HG02973 (cell line): ENCODE data around the gene ABCD1.

Experiments
- ATAC-seq: cut with Tn5 transposase; IDR thresholded peaks from one replicate; pipeline ENCODE4 v1.9.1; 2021; ENCODE audit warnings: moderate library complexity; ENCODE audit not compliant: unreplicated experiment

The ABCD1 gene

DNA sequence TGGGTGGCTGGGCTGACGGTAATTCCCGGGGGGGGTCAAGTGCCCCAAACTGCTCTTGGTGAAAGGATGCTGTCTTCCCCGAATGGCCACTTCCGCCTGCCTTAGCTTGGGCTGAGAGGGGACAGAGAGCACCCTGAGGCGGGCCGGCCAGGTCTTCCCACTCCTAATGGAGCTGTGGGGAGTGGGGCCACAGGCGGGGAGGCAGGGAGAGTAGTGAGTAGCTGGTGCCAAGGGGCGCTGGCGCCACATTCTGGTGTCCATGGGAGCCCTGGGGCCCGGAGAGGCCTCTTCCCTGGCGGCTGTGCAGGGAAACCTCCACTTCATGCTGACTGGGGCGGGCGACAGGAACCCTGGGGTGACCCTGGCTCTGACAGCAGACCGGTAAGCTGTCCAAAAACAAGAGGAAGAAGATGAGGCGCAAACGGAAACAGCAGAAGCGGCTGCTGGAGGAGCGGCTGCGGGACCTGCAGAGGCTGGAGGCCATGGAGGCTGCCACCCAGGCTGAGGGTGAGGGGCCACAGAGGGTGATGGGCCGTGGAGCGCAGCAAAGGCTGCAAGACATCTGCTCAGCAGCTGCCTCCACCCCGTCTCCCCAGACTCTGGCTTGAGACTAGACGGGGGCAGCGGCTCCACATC, 58.8 kb downstream of the ABCD1 start:
- ATAC-seq = no peak

DNA sequence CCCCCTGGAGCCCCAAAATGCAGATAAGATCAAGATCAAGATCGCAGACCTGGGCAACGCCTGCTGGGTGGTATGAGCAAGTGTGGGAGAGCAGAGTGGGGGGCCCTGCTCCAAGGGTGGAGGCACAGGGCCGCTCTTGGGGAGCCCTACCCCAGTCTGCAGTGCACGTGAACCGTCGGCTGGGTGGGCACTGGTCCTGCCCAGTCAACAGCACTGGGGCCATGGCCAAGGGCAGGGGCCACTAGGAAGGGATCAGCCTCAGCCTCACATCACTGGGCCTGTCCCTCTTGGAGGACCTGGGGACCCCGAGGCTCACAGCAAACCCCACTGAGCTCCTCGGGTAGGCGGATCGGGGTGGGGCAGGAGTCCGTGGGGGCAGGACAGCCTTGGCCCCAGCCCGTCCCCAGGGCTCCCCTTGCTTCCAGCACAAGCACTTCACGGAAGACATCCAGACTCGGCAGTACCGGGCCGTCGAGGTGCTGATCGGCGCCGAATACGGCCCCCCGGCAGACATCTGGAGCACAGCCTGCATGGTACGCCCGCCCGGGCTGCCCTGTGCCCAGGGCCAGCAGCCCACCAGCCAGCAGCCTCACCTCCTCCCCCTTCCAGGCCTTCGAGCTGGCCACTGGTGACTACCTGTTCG, 59.8 kb downstream of the ABCD1 start:
- no peak for ATAC-seq

DNA sequence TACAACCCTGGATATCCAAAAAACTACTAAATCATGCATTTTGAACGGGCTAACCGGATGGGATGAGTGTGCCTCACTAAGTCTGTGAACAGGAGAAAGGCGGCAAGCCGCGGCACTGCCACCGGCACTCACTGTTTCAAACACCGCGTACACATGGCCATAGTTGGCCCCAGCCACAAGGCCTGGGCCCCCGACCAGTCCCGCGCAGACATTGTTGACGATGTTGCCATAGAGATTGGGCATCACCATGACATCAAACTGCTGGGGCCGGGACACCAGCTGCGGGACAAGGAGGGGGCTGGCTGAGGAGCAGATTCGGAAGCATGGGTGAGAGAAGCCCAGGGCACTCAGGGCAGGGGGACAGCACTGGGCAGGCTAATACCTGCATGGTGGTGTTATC, 62.0 kb downstream of the ABCD1 start:
- no peak for ATAC-seq

DNA sequence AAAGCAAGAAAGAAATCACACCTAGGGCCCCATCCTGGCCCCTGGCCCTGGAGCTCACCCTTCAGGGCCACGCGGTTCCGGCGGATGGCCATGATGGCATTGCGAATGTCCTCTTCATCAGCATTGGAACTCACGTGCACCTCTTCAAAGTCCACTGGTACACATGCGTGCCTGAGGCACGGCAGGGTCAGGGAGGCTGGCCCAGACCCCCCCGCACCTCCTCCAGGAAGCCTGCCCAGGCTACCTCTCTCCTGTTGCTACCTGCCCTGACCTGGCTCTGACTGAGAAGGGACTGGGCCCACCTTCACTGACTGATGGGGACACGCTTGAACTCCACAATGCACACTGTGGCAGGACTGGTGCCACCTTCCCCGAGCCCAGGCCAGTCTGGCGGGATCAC, 65.0 kb downstream of the ABCD1 start:
- ATAC-seq = no peak

DNA sequence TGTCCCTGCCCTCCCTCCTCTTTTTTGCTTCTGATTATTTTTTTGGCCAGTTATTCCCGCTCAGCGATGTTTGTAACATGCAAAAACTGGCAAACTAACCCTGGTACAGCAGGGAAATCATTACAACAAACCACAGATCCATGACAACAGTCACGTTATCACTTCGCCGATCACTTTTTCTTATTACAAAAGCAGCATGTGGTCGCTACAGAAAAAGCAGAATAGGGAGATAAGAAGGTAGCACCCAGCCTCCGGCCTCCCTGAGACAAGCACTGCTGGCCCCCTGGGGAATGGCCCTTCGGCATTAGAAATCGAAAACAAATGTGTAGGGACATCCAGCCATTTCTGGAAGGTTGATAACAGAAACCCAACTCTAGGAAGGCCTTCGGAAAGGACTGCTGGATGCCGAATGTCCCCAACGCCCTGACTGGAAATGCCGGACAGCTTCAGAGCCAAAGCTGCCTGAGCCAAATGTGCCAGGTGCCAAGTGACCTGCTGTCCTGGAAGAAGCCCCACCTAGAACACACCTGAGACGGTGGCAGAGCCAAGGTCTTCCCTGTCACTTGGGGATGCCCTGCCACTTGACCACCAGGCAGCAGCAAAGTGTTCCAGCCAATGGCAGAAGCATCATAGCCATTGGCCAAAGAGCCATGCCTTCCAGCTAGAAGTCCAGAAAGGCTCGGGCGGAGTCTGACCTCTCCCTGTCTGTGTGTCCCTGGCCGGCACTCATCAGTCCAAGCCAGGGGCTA, 66.6 kb downstream of the ABCD1 start:
- no peak for ATAC-seq

DNA sequence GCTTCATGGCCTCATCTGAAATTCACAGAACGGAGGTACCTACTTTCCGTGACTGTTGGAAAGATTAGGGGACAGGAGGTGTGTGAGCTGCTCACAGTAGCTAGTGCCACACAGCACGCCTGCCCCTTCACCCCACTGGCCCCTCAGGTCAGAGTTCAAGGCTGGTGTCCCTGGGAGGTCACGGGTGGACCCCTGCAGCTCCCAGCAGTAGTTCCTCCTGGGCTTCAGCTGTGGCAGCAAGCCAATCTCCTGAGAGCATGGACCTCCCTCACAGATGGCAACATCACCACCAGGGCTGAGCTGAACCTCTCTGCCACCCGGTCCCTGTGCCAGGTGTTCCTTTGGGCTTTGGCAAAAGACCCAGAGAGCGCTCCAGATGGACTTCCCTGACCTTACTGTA, 67.7 kb downstream of the ABCD1 start:
- no peak for ATAC-seq

DNA sequence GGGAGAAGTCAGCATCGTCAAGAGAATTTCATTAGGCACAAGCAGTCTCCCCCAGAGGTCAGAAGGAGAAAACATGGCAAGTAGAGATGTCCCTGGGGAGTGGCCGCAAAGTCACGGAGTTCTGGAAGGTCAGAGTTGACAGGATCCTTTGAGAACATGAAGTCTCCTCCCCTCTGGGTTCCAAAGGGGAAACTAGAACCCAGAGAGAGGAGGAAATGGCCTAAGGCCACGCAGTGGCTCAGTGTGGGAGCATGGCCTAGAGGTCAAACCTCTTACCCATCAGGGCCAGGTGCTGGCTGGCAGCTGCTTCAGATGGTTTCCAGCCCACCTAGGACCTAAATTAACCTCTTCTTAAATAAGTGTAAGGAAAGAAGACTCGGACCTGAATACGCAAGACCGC, 68.6 kb downstream of the ABCD1 start:
- no peak for ATAC-seq
